Activated naive CD4-positive, alpha-beta T cell (primary cell): ENCODE results near the gene RELL1.
"Not testable (repeated sequence)": the region's sequence is repeated elsewhere in the genome, so short reads cannot be mapped to it uniquely, and the experiment has no call there.

Source experiments
- DNase-seq, 4 experiments: peaks; one replicate each; lab custom pipeline; 2025; lab: John Stamatoyannopoulos, UW

The RELL1 gene

DNA sequence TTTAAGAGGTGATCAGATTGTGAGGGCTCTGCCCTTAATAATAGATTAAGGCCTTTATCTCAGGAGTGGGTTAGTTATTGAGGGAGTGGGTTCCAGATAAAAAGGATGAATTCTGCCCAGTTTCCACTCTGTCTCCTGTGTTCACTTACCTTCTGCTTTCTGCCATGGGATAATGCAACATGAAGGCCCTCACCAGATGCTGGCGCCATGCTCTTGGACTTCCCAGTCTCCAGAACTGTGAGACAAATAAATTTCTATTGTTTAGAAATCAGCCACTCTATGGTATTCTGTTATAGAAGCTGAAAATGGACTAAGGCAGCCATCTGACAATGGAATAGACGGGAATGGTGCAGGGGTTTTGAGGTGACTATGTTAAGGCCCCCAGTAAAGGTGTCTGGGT, 6.9 kb upstream of the RELL1 start:
- DNase-seq: no peak

DNA sequence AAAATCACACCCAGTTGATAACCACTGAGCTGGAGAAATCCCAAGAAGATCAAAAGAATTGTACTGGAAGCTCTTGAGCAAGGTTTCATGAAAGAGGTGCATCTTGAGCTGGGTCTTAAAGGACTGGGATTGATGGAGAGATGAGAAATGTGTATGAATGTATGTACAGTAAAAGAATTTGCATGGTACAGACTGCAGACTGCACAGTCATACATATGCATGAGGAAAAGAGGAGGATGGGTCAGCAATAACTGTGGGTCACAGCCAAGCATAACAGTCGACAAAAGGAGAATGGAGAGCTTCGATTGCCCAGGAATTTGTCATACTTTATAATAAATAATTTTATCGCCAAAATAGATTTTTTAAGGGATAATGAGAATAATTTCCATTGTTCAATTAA, 4.8 kb upstream of the RELL1 start:
- no peak for DNase-seq

DNA sequence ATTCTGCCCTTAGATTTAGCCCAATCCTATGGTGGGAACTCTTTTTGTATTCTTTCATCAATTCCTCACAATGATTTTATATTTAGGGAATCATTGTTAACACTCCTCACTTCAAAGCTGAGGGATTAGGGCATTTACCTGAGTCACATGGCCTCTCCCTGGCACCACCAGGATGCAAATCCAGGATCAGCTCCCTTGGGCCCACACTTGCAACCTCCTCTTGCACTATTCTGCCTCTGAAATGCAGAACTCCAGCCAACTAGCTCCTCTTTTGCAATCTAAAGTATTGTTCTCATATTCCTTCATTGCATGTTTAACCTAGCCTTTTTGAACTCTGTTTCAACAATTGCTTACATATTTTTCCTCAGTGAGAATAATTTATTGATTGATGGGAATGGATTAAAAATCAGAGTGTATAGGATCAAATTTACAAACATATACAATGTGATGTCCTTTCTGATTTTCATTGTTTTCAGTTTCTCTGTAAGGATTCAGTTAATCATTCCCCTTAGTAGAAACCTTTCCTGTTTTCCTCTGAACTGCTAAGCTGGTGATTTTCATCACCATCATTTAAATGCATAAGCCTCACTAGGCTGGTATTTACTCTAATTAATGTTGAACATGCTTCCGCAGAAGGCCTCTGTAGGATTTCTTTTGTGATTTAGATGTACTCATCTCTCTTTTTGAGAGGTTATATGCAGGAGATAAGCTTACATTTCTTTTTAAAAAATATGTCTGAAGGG, 3.3 kb upstream of the RELL1 start:
- DNase-seq: no peak

GRCh38 chr4:37687681-37688080, 1.5 kb upstream of the RELL1 start:
- no peak for DNase-seq

DNA sequence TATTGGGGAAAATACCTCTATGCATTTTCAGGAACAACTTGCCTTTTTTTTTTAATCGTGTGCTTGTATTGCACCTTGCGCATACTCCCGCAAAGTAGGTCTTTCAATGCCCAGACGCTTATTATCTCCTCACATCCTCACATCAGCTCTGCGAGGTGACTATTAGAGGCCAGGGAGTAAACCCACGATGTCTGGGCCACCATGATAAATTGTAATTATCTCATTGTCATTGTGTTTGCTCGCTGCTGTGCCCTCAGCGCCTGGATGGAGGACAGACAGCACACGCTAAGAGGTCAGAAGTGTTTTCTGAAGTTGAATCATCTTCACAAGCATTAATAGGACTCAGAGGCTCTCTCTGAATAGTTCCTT, 1.0 kb upstream of the RELL1 start:
- DNase-seq: no peak

DNA sequence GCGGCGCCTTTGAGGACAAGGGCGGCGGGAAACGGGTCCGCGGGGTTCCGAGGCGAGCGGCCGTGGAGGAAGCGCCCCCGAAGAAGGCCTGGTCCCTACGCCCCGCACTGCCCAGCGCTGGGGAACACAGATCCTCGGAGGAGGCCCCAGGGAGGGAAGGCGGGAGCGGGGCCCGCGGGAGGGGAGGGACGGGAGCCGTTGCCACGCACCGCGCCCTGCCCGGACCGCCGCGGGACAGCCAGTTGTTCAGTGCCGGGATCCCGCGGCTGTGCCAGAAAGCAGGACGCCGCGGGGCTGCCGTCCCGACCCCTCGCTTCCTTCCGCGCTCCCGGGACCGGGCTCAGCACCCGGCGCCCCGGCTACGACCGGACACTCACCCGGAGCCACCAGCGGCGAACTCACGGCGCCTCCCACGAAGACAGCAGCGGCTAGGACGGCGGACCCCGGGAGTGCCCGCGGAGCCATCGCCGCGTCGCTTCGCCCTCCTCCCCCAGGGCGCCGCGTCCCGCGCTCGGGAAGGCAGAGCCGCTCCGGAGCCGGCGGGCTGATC, 278 bp downstream of the RELL1 start:
- DNase-seq: peak in 3 of 4 experiments; percentile 13 to 45 (median 23)

GRCh38 chr4:37685161-37685822, 884 bp downstream of the RELL1 start:
- DNase-seq: peak in 1 of 4 experiments; percentile 19

DNA sequence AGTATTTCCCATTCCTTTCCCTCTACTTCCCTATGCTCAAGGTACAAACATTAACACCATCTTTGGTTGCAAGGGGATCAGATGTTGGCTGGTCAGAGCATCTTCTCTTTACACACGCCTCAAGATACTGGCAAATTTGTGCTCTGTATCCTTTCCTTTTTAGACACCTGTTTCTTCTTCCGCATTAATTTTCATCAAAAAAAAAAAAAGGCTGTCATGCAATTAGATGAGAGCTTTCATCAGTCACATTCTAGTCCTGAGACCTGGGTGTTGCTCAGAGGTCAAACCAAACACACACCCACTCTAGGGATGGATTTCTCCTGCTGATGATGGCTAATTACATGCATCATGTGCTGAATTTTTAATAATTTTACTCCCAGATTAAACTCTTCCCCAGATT, 2.0 kb downstream of the RELL1 start:
- no peak for DNase-seq

DNA sequence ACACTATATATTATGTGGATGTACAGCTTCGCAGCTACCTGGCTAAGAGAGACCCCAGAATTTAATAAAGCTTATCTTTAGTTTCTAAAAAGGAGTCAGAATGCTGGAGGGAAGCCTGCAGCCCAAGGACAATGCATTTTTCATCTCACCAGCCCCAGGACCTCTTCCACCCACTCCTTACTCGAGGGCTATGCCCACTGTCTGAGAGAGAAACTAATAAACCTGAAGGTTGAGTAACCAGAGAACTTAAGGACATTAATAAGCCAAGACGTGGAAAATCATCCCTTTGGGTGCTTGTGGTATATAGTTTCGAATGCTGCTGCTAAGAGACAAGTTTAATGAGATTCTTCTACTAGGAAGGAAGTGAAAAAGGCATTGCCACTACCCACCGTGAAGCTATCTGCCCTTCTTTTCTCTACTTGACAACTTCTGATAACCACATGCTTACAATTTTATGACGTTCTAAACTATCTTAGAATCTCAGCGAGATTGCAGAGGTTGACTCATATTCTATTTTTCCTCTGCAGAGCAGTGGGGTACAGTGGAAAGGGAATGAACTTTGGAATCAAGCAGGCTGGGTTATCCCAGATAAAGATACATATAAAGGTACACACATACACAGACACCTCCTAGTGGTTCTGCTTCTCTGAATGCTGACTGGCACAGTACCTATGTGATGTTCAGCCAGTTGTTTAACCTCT, 3.3 kb downstream of the RELL1 start:
- DNase-seq: no peak

DNA sequence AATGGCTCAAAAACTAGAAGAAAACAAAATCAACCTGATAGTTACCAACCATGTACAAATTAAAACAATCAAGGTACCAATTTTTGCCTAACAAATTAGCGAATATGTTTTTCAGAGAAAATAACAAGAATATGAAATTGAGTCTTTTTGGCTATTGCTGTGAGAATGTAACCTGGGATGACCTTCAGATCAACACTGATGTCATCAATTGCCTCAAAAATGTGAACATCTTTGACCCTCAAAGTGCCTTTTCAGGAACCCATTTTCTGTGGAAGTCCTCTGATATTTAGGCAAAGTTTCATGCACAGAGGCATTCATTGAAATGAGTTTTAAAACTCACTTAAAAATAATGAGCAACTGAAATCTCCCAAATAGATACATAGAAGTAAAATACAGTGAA, 6.1 kb downstream of the RELL1 start:
- DNase-seq: no peak

DNA sequence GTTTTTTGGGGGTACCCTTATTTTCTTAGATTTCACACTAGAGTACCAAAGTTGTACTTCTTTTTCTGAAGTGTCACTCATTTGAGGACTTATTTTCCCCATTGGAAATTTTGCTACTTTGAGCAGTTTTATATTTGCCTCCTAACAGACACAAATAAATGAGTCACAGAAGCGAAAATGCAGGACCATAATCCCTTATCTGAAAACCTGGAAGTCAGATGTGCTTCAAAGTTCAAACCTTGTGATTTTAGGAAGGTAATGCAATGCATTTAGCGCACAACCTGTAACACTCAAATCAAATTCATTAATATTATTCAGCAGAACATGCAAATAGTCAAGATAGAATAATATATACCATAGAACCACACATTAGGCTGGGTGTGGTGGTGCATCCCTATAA, 6.9 kb downstream of the RELL1 start:
- DNase-seq: no peak

DNA sequence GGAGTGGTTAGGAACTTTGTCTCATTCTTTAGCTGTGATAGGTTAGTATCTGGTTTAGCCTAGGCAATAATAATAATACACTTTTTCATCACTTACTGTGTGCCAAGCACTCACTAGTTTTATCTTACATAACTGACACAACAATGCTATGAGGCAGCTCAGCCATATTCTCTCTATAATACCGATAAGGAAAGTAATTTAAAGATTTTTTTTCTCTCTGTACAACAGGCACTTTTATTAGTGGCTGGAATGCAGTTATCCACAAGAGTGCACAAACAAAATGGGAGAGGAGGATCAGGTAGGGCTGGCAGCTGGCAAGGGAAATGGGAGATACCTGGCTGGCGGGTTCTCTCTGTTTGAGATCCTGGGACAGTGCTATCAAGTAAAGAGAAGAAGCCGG, 7.6 kb downstream of the RELL1 start:
- no peak for DNase-seq

- no peak for DNase-seq
Observed at GRCh38 chr4:37675587-37676290, 10.4 kb downstream of the RELL1 start.

DNA sequence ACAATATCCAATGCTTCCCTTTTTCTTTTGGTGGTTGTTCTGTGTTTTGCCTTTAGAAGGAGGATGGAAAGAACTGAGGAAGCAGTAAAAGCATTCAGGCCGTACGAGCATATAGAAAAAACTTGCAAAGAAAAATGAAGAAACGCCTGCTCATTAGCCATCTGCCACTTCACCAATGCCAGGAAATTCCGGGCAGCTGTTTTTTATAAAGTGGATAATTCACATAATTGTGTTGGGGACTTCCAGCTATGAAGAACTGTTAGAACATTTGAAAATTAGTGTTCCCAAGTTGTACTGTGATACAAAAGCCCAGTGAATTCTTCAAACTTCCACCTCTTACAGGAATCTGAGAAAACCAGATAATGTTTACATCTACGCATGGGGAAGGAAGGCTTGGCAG, 11.7 kb downstream of the RELL1 start:
- no peak for DNase-seq

DNA sequence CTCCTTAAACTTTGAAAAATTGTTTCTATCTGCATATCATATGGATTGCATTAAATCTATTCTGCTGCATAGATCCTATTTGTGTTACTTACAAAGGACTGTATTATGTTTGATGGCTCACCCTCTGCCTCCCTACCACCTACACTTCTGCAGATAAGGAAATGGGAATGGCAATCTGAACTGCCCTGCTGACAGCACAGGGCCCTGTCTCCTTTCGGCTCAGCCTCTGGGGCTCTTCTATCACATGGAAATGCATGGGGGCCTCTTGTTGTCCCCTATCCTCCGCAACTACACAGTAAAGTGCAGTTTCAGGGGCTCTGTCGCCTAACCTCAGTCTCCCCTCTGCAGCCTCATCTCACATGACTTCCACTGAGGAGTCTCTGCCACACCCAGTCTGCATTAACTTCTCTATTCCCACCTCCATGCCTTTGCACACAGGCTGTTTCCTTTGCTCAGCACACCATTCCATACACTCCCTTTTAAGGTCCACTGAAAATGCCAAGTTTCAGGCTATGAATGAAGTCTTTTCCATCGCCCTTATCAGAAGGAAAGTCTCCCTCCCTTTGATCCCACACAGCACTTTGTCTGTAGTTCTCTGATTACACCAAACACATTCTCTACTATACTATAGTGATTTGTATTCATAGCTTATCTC, 12.5 kb downstream of the RELL1 start:
- no peak for DNase-seq

DNA sequence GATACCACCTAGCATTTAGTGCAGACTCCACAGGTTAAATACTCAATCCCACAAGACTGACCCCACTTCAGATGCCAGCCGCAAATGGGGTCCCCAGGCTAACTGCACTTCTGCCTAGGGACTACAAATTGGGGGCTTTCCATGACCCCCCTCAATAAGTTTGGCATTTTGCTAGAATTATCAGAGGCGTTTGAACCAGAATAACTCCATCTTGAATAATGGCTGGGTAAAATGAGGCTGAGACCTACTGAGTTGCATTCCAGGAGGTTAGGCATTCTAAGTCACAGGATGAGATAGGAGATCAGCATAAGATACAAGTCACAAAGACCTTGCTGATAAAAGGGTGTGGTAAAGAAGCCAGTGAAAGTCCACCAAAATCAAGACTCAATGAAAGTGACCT, 15.1 kb downstream of the RELL1 start:
- DNase-seq: no peak

DNA sequence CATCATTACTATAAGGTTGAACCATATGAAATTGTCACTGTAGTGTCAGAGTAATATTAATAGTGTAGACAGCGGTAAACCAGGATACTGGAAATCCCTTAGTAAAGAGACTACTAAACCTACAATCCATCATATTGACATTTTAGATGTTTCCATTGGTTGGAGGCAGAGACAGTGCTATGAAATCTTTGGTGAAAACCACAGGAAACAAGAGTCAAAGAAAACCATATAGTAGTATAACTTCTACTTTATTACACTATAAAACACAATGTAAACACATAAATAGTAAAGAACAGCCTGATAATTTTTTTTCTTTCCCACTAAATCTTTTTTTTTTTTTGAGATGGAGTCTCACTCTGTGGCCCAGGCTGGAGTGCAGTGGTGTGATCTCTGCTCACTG, 15.9 kb downstream of the RELL1 start:
- no peak for DNase-seq

DNA sequence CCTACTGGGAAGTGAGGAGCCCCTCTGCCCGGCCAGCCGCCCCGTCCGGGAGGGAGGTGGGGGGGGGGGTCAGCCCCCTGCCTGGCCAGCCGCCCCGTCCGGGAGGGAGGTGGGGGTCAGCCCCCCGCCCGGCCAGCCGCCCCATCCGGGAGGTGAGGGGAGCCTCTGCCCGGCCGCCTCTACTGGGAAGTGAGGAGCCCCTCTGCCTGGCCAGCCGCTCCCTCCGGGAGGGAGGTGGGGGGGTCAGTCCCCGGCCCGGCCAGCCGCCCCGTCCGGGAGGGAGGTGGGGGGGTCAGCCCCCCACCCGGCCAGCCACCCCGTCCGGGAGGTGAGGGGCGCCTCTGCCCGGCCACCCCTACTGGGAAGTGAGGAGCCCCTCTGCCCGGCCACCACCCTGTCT, 17.1 kb downstream of the RELL1 start:
- not testable (repeated sequence) for DNase-seq

DNA sequence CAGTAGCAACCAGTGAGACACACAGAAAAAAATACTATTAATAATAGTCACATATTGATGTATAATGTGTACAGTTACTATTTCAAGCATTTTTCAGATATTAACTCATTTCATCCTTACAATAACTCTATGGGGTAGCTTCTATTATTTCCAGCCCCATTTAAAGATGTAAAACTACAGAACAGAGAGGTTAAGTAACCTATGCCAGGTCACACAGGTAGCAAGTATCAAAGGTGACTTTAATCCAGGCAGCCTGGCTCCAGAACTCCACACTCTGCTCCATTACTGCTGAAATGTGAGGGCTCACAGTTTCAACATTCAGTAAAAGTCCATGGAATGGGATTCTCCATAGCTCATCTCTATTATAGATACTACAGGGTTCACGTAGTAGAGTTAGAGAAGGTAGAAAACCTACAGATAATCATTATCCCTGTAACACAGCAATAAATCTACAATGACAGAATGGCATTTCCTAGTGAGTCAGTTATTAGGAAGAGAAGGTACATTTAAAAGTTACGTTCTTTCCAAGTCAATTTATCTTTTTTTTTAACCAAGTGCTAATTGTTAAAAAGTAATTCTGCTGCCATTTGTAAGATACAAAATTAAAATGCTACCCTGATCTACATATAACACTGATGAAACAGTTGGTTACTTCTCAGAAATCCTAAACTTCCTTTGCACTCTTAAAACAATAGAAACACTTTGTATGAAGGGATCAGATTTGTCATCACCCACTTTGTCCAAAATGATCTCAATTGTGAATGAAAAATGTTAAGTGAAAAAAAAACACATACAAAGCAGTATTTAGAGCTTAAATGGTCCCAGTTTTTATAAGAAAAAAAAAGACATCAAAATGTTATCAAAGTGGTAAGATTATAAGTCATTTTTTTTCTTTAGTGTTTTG, 18.7 kb downstream of the RELL1 start:
- no peak for DNase-seq

DNA sequence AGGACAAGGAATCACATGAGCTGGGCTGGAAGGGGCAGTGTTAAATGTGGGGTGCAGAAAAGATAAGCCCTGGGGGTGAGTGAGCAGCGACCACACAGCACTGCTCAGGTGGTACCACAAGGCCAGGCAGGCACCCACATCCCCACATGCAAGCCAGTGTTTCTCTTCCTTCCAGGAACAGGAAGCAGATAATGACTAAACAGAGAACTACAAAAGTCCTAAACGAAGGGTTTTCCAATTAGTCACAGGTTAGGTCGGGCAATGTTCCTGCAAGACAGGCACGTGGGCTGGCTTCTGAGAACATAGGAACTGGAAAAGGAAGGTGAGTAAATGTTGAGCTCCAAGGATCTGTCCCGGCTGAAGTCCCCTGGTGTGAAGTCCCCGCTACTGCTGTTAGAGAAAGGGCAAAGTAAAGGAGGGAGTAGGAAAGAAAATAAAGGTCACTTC, 19.5 kb downstream of the RELL1 start:
- DNase-seq: no peak
